Omental fat pad (tissue), 4 donors: ENCODE results near the gene SLC9C1. TPM values are rescaled to one million over a fixed set of nuclear protein-coding genes. Genes with fewer than 3 reads are reported as not detected.

ENCODE experiments used
- ATAC-seq: fragments of 150-250 bp; one replicate; pipeline ENCODE4 v1.9.1; 2016; ENCODE audit warnings: mild to moderate bottlenecking, moderate library complexity; ENCODE audit not compliant: low FRiP score
- DNase-seq: peaks from one replicate; pipeline ENCODE4 v3.0.0-alpha.2; 2019; ENCODE audit warnings: low spot score
- total RNA-seq, 4 donors: library from RNA; depleted of rRNA; stranded (reverse); fragments of >200 nt; gene quantifications; one replicate each; pipeline ENCODE4 v1.1.0, GENCODE V29; 2016
- TF ChIP-seq, protein P1 (sequence below), 3 donors: fragments of 450-650 bp; IDR thresholded peaks; one replicate each; pipeline ENCODE4 v1.5.1; 2016 to 2017; ENCODE audit warnings: antibody characterized with exemption in 3 of 3, mild to moderate bottlenecking in 3 of 3, moderate library complexity in 2 of 3

The SLC9C1 gene
- total RNA-seq, 4 donors from 2014 or later, result 0.19 to 1.9 (median 1.1) TPM

DNA sequence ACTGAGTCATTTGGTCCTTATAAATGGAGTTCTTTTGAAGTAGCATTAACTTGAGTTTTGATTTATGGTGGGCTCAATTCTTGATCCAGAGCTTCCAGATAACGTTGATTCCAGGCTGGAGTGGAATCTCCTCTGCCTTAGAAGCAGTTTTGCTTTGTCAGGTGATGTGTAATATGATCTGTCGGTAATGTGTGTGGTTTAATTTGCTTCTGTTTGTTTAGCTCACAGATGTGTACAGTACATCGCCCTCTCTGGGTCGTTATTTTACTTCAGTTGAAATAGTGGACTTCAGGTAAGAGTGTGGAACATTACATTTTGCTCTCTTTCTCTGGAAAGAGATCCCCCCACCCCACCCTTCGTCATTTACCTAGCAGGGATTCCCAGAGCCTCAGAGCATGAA lies 184.7 kb downstream of the SLC9C1 start:
- no peak for ATAC-seq
- DNase-seq, result no peak
- TF ChIP-seq, protein P1, sequence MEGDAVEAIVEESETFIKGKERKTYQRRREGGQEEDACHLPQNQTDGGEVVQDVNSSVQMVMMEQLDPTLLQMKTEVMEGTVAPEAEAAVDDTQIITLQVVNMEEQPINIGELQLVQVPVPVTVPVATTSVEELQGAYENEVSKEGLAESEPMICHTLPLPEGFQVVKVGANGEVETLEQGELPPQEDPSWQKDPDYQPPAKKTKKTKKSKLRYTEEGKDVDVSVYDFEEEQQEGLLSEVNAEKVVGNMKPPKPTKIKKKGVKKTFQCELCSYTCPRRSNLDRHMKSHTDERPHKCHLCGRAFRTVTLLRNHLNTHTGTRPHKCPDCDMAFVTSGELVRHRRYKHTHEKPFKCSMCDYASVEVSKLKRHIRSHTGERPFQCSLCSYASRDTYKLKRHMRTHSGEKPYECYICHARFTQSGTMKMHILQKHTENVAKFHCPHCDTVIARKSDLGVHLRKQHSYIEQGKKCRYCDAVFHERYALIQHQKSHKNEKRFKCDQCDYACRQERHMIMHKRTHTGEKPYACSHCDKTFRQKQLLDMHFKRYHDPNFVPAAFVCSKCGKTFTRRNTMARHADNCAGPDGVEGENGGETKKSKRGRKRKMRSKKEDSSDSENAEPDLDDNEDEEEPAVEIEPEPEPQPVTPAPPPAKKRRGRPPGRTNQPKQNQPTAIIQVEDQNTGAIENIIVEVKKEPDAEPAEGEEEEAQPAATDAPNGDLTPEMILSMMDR (IDR thresholded peaks at IDR 0.05), result no peak

DNA sequence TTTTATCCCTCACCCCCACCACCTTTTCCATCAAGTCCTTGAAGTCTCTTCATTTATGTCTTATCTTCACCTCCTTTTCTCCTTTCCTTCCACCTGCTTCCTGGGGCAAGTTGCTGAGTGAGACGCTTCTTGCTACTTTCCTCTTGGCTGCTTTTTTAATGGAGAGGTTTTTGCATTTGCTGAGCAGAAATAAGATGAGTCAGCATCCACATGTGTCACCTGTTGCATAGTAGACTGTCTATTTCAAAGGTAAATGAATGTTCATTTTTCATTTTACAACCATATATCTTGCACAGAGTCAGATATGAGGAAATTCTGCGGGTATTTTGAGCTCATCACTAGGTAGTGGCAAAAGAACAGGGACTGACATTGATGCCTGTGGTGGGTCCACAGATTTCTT lies 189.2 kb downstream of the SLC9C1 start:
- TF ChIP-seq, protein P1 (IDR thresholded peaks at IDR 0.05), result no peak
- ATAC-seq, result no peak
- DNase-seq, result no peak

DNA sequence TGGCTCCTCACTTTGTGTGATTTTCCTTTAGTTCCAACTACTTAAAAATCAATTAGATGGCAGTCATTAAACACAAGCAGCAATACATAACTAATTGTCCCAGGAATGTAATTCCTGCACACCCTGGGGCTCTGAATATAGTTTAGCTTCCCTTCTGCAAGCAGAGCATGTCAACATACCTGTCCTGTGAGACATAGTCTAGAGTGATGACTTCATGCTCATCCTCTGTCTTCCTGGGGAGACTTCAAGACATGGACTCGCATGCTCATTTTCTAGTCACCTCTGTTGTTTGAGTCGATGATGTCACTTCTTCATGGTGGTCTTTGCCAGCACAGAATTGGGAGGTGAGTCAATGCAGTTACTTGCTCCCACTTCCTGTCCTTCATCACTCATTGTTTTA lies 192.1 kb downstream of the SLC9C1 start:
- DNase-seq (no peak), ATAC-seq (no peak)
- TF ChIP-seq, protein P1 (IDR thresholded peaks at IDR 0.05), result no peak

DNA sequence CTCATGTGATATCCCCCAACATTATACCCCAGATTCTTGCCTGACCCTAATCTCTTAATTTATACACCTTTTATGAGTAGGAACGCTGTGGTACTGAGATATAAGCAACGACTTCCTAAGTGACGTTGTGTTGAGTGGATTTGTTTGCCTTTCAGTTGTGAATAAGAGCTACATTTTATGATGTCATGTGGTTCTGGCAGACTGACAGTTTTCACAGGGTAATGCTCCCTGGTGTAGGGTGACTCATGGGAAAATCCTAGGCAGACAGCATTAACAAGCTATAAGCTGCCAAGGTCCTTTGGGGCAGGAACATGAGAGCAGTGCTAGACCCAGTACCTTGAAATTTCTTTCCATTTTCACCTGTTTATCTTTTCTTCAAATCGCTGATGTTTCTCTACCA lies 196.6 kb downstream of the SLC9C1 start:
- ATAC-seq (peak; percentile 74), DNase-seq (no peak)
- TF ChIP-seq, protein P1 (IDR thresholded peaks at IDR 0.05), result no peak

DNA sequence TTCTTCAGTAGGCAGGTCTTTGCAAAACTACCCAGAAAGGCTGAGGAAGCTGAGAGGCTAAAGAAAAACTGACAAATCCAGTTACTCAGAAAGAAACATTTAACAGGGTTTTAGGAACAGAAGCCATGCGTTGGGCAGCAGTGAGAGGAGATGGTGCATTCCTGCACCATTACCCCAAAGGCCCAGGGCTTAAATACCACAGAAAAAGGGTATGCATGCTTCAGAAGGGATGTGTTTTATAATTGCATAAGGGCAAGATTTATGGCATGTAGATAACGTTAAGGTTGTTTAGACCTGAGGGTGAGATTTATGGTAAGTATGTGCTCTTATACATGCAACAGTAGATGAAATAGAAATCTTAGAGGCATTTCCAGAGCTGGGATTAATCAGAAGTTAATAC lies 197.8 kb downstream of the SLC9C1 start:
- ATAC-seq (no peak), DNase-seq (no peak)
- TF ChIP-seq, protein P1 (IDR thresholded peaks at IDR 0.05), result no peak

DNA sequence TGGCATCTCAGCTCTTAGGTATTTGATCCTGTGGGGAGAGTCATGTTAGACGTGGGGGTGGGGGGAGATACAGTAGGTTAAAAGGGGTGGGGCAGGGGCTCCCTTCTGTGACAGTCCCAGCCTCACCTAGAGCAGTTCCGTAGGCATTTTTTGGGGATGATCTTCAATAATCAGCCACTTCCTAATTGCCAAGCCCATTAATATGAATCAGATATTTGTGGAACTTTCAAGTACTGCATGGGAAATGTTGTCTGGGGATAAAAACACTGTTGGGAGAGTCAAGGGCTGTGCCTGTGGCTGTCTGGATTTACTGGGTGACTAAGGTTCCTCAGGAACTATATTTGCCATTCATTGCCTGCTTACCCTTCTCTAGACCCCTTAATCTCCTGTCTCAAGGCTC lies 198.3 kb downstream of the SLC9C1 start:
- TF ChIP-seq, protein P1 (IDR thresholded peaks at IDR 0.05), result no peak
- no peak for ATAC-seq
- no peak for DNase-seq

DNA sequence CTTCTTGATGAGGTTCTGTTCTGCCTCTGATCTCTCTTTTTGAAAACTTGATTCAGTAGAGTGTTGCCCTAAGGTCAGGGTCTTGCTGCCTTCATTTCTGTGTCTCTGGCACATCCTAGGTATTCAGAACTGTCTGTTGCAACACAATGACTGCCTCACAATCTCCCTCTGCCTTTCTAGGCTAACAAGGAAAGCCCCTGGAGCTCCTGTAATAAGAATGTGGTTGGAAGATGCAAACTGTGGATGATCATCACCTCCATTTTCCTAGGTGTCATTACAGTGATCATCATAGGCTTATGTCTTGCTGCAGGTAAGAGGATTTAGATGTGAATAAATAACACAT lies 200.9 kb downstream of the SLC9C1 start:
- ATAC-seq (peak; percentile 29), DNase-seq (no peak)
- TF ChIP-seq, protein P1 (IDR thresholded peaks at IDR 0.05), result no peak
